Upper lobe of left lung (tissue), 6 donors: ENCODE measurements around the gene ATP6V0E1. TPM values are rescaled to one million over a fixed set of nuclear protein-coding genes. Genes with fewer than 3 reads are reported as not detected.
A peak's percentile ranks its signal among the peaks of the same experiment; 100 is the strongest.
"Not testable (repeated sequence)": the region's sequence is repeated elsewhere in the genome, so short reads cannot be mapped to it uniquely, and the experiment has no call there.

Experiments
- ATAC-seq, 2 donors: fragments of 200-7000 bp; cut with Tn5 transposase; one replicate each; pipeline ENCODE4 v1.9.1; 2022; ENCODE audit warnings: mild to moderate bottlenecking in 2 of 2, moderate library complexity in 2 of 2; ENCODE audit not compliant: low FRiP score in 2 of 2
- DNase-seq, 2 donors: peaks; one replicate each; pipeline ENCODE4 v3.0.0-alpha.2; 2019 to 2020
- H3K27ac ChIP-seq, 4 donors: fragments of 200-600 bp; sonication (generic); one replicate each; pipeline ENCODE4 v1.5.1; 2016 to 2019
- H3K27me3 ChIP-seq, 4 donors: fragments of 200-600 bp; sonication (generic); one replicate each; pipeline ENCODE4 v1.5.1; 2017 to 2019
- H3K36me3 ChIP-seq, 4 donors: fragments of 200-600 bp; sonication (generic); one replicate each; pipeline ENCODE4 v1.5.1; 2016 to 2019
- H3K4me1 ChIP-seq, 4 donors: fragments of 200-600 bp; sonication (generic); one replicate each; pipeline ENCODE4 v1.5.1; 2018 to 2019
- H3K4me3 ChIP-seq, 4 donors: fragments of 200-600 bp; sonication (generic); one replicate each; pipeline ENCODE4 v1.5.1; 2017 to 2019; ENCODE audit warnings: mild to moderate bottlenecking in 2 of 4, moderate library complexity in 1 of 4
- H3K9me3 ChIP-seq, 4 donors: fragments of 200-600 bp; sonication (generic); one replicate each; pipeline ENCODE4 v1.5.1; 2018 to 2019
- CTCF ChIP-seq, 6 experiments: fragments of 450-650 bp in 4 of 6; fragments of 200-600 bp in 2 of 6; sonication (generic) in 2 of 6; IDR thresholded peaks; one replicate each; pipeline ENCODE4 v1.5.1; 2016 to 2019; ENCODE audit warnings: antibody characterized with exemption in 6 of 6
- EP300 ChIP-seq, 4 donors: sonication (generic); formaldehyde crosslinking; IDR thresholded peaks; one replicate each; pipeline ENCODE4 v1.5.1; 2017; ENCODE audit warnings: antibody characterized with exemption in 4 of 4, control low read depth in 2 of 4
- POLR2A ChIP-seq, 4 donors: fragments of 450-650 bp; IDR thresholded peaks; one replicate each; pipeline ENCODE4 v1.5.1; 2016 to 2017; ENCODE audit warnings: antibody characterized with exemption in 4 of 4, mild to moderate bottlenecking in 2 of 4
- POLR2AphosphoS5 ChIP-seq, 2 donors: sonication (generic); formaldehyde crosslinking; IDR thresholded peaks; one replicate each; pipeline ENCODE4 v1.5.1; 2017; ENCODE audit warnings: antibody characterized with exemption in 2 of 2
- whole genome bisulfite sequencing, 2 donors: methylation state at CpG; one replicate each; pipeline ENCODE4 v1.1.5; 2017 to 2018; 5-methylcytosine and 5-hydroxymethylcytosine counted together
- total RNA-seq, 6 donors: library from RNA; depleted of rRNA in 4 of 6; stranded (reverse); fragments of >200 nt in 4 of 6; gene quantifications; one replicate each; pipeline versions ENCODE4 v1.1.0 to v1.2.1, GENCODE V29; 2016 to 2021
- donor health status: DM: no; HTN: no; CAD: no; lungs with moderate emphysema.
- donor health status: DM: no; HTN: yes; CAD: no; lungs with severe emphysema.

ATP6V0E1 gene
- total RNA-seq, 6 donors from 2014 or later = 58.7 to 317 (median 198) TPM

- Histone ChIP-seq H3K4me1 (peaks cover 55 to 78% (median 69%) of the 10 kb centered on the region in 4 donors), H3K36me3 (peaks cover 0 to 2% (median under 1%) of the 10 kb centered on the region in 4 donors), H3K27me3 (no peaks in the 10 kb centered on the region), H3K9me3 (no peaks in the 10 kb centered on the region), H3K27ac (peak overlapping the region; percentile 54 to 86 (median 75)), H3K4me3 (no peak overlapping the region)
- TF ChIP-seq POLR2A (IDR thresholded peaks at IDR 0.05) (no peak), POLR2AphosphoS5 (IDR thresholded peaks at IDR 0.05) (no peak), EP300 (IDR thresholded peaks at IDR 0.05) (no peak), CTCF (IDR thresholded peaks at IDR 0.05) (no peak)
- WGBS, 2 donors = 79 to 90% methylated on average over 2 of the region's 2 CpGs
- ATAC-seq (no peak), DNase-seq (no peak)
Observed at GRCh38 chr5:173015192-173015591, 31.6 kb downstream of the ATP6V0E1 start.

- no peak for TF ChIP-seq EP300 (IDR thresholded peaks at IDR 0.05)
- TF ChIP-seq CTCF (IDR thresholded peaks at IDR 0.05) = no peak
- no peak for TF ChIP-seq POLR2A (IDR thresholded peaks at IDR 0.05)
Observed at GRCh38 chr5:173015598-173016455, 32.3 kb downstream of the ATP6V0E1 start.

GRCh38 chr5:173016598-173017046 lies 33.1 kb downstream of the ATP6V0E1 start:
- Histone ChIP-seq H3K36me3 (peaks cover 7 to 15% (median 12%) of the 10 kb centered on the region in 4 donors), H3K4me1 (peaks cover 41 to 63% (median 56%) of the 10 kb centered on the region in 4 donors), H3K9me3 (no peaks in the 10 kb centered on the region), H3K27ac (peak overlapping the region; percentile 54 to 86 (median 75)), H3K27me3 (no peaks in the 10 kb centered on the region), H3K4me3 (no peak overlapping the region)
- DNase-seq (peak in 1 of 2 donors; percentile 68), ATAC-seq (peak; percentile 65 to 84)
- TF ChIP-seq EP300 (IDR thresholded peaks at IDR 0.05) (peak in 1 of 4 donors; percentile 80), CTCF (IDR thresholded peaks at IDR 0.05) (no peak), POLR2A (IDR thresholded peaks at IDR 0.05) (peak in 1 of 4 donors; percentile 56), POLR2AphosphoS5 (IDR thresholded peaks at IDR 0.05) (peak in 1 of 2 donors; percentile 17)
- WGBS, 2 donors = 35 to 46% methylated on average over 4 of the region's 4 CpGs

More at GRCh38 chr5:173015598-173016455, 32.3 kb downstream of the ATP6V0E1 start:
- H3K27me3 ChIP-seq = no peaks in the 10 kb centered on the region
- no peak for DNase-seq
- H3K4me1 ChIP-seq = peaks cover 49 to 71% (median 63%) of the 10 kb centered on the region in 4 donors
- no peaks in the 10 kb centered on the region for H3K9me3 ChIP-seq
- WGBS, 2 donors = 95 to 96% methylated on average over 13 of the region's 13 CpGs
- no peak for ATAC-seq
- no peak overlapping the region for H3K4me3 ChIP-seq
- H3K36me3 ChIP-seq = peaks cover 3 to 7% (median 7%) of the 10 kb centered on the region in 4 donors
- H3K27ac ChIP-seq = peak overlapping the region; percentile 54 to 86 (median 75)

- WGBS, 2 donors = 90 to 98% methylated on average over 15 of the region's 15 CpGs
- peaks cover 37 to 61% (median 51%) of the 10 kb centered on the region in 4 donors for H3K4me1 ChIP-seq
- H3K27me3 ChIP-seq, H3K4me3 ChIP-seq, H3K9me3 ChIP-seq, ATAC-seq, DNase-seq: not testable (repeated sequence)
- H3K36me3 ChIP-seq = peaks cover 7 to 19% (median 16%) of the 10 kb centered on the region in 4 donors
- peak overlapping the region; percentile 54 to 86 (median 75) for H3K27ac ChIP-seq
Observed at GRCh38 chr5:173017087-173017486, 33.5 kb downstream of the ATP6V0E1 start.

- peak in 1 of 2 donors; percentile 51 for DNase-seq
- WGBS, 2 donors = 75 to 77% methylated on average over 4 of the region's 4 CpGs
- Histone ChIP-seq H3K9me3 (no peaks in the 10 kb centered on the region), H3K36me3 (peaks cover 7 to 28% (median 17%) of the 10 kb centered on the region in 4 donors), H3K27ac (peak overlapping the region in 3 of 4 donors; percentile 30 to 86 (median 83)), H3K4me1 (peaks cover 26 to 51% (median 41%) of the 10 kb centered on the region in 4 donors), H3K27me3 (no peaks in the 10 kb centered on the region), H3K4me3 (no peak overlapping the region)
- TF ChIP-seq CTCF (IDR thresholded peaks at IDR 0.05) = no peak
- TF ChIP-seq POLR2A (IDR thresholded peaks at IDR 0.05) = peak in 1 of 4 donors; percentile 41
- TF ChIP-seq EP300 (IDR thresholded peaks at IDR 0.05) = no peak
- TF ChIP-seq POLR2AphosphoS5 (IDR thresholded peaks at IDR 0.05) = no peak
- ATAC-seq = peak in 1 of 2 donors; percentile 45
Observed at GRCh38 chr5:173018358-173018757, 34.8 kb downstream of the ATP6V0E1 start.
